HG03280 (cell line): ENCODE results near the gene PI4K2A.

Experiments used
- ATAC-seq: cut with Tn5 transposase; IDR thresholded peaks from one replicate; pipeline ENCODE4 v1.9.1; 2021; ENCODE audit warnings: mild to moderate bottlenecking, moderate library complexity; ENCODE audit not compliant: unreplicated experiment

Gene PI4K2A

GRCh38 chr10:97703398-97704067 lies 63.1 kb downstream of the PI4K2A start:
- ATAC-seq: no peak

- no peak for ATAC-seq
These were observed 63.9 kb downstream of the PI4K2A start for GRCh38 chr10:97704341-97704740.

GRCh38 chr10:97705006-97705670 lies 64.7 kb downstream of the PI4K2A start:
- no peak for ATAC-seq

GRCh38 chr10:97707134-97707861 lies 66.8 kb downstream of the PI4K2A start:
- ATAC-seq: no peak

GRCh38 chr10:97708167-97708566 lies 67.7 kb downstream of the PI4K2A start:
- no peak for ATAC-seq

- ATAC-seq: no peak
These were observed 68.8 kb downstream of the PI4K2A start for GRCh38 chr10:97708976-97709946.

- ATAC-seq: no peak
These were observed 71.4 kb downstream of the PI4K2A start for GRCh38 chr10:97711640-97712572.

DNA sequence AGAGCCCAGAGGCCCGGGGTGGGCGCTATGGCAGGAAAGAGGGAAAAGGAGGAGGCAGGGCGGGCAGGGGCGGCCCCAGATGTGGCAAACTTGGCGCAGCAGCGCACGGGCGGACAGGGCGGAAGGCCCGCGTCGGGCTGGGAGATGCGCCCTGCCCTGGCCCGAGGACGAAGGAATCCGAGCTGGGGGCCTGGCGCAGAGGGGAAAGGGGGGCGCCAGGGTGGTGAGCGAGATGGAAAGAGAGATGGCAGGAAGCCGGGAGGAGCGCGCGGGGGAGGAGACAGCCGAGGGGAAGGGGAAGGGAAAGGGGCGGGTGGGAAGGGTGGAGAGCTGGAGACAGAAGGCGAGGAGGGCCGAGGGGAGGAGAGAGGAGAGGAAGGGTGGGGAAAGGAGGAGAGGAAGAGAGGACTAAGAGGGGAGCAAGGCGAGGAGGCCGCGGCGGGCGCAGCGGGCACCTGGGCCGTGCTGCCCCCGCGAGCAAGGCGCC lies 72.9 kb downstream of the PI4K2A start, which contains the start of gene MARVELD1:
Gene MARVELD1, plus strand, starts transcription at position 392 of the 487 bp plus-strand sequence. CDS start 147 bp downstream, outside the sequence.
- no peak for ATAC-seq

DNA sequence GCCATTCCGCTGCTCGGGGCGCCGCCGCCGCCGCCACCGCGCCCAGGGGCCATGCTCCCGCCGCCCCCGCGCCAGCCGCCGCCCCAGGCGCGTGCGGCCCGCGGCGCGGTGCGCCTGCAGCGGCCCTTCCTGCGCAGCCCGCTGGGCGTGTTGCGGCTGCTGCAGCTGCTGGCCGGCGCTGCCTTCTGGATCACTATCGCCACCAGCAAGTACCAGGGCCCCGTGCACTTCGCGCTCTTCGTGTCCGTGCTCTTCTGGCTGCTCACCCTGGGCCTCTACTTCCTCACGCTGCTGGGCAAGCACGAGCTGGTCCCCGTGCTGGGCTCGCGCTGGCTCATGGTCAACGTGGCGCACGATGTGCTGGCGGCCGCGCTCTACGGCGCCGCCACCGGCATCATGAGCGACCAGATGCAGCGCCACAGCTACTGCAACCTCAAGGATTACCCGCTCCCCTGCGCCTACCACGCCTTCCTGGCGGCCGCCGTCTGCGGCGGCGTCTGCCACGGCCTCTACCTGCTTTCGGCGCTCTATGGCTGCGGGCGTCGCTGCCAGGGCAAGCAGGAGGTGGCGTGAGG lies 73.4 kb downstream of the PI4K2A start:
- ATAC-seq: peak; percentile 71

DNA sequence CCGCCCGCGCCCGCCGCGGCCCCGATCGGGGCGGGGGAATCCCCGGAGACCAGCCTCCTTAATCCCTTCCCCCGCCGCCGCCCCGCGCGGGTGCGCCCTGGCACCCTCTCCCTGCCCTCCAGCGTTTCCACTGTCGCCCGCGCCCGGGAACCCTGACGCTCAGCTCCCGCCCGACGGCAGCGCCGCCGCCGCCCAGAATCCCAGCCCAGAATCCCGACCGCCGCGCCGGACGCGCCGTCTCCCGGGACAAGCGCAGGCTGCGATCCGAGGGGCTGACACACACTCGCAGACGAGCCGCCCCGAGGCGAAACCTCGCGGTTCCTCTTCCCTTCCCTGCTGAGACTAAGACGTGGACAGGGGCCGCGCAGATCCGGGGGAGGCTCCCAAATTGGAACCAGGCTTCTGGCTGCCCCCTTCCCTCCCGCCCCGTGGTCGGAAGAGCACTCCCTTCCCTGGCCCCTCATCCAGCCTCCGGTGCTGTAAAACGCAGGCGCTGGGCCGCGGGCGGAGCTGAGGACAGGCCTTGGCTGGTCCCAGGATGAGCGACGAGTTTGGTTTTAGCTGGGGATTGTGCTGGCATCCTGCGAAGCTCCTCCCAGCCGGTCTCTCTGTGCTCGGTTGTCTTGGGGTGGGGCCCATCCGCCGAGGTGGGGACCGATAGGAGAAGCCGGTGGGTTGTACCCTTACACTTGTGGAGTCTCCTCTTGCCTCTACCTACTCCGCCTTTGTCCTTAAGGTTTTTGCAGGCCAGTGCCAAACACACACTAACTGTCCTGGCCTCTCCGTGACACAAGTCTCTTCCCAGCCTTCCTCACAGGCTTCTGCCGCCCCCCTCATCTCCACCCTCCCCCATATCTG lies 74.2 kb downstream of the PI4K2A start:
- peak; percentile 41 for ATAC-seq

DNA sequence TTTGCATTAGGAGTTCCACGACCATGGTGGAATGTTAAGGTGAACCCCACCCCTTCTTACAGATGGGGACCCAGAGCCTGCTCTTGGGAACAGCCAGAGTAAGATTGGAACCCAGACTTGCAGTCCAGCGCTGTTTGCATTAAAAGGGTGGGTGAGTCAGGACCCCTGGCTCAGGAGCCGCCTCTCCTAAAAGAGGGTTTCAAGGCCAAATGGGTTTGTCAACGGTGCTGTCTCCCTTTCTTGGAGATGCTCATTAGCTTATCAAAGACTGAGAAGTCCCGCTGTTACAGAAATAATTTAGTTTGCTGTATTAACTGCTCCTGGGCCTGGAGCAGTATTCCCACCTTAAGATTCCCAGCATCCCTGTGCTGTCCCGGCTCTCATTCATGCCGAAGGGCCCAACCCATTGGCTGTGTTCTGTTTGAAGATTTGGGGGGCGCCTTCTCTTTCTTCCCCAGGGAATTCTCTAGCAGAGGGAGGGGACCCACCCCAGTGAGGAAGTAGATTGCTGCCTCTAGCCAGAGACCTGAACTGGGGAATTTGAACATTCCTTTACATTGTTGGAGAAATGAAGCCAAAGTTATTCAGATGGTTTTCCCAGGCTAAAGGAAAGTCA lies 74.9 kb downstream of the PI4K2A start:
- ATAC-seq: no peak

DNA sequence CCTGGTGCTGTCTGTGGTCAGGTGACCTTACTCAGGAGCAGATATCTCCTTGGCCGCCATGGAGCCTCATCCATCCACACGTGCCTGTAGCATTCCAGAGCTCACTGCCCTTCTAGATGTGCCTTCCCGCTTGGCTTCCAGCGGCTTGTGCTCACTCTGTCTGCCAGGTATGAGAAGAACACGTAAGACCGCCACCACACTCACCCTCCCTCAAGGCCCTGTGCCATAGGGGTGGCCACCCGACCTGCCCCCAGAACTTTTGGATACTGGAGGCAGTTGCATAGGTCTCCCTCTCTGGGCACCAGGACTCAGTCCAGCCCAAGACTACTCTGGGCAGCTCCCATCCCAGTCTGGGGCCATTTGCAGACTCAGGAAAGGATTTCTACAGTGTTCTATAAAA lies 77.2 kb downstream of the PI4K2A start:
- no peak for ATAC-seq

- ATAC-seq: no peak
These were observed 77.7 kb downstream of the PI4K2A start for GRCh38 chr10:97718178-97718577.

DNA sequence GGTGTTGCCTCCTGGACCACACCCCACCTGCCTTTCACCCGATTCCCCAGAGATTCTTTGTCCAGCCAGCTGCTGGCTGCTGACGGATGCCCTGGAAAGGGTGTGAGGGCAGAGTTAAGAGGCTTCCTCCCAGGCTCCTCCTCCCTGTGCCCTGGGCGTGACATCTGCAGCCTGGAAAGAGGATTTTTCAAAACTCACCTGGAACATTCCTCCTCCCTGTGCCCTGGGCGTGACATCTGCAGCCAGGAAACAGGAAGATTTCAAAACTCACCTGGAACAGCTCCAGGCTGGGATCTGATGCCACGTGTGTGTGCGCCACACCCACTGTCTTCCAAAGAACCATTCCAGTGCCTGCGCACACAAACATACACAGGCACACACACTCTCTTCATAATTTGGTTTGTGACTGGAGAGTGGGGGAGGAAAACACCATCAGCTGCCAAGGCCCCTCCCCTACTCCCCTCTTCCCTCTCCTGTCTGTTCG lies 78.2 kb downstream of the PI4K2A start:
- ATAC-seq: no peak

GRCh38 chr10:97719602-97720001 lies 79.1 kb downstream of the PI4K2A start:
- ATAC-seq: no peak

GRCh38 chr10:97721871-97722780 lies 81.7 kb downstream of the PI4K2A start:
- ATAC-seq: no peak

DNA sequence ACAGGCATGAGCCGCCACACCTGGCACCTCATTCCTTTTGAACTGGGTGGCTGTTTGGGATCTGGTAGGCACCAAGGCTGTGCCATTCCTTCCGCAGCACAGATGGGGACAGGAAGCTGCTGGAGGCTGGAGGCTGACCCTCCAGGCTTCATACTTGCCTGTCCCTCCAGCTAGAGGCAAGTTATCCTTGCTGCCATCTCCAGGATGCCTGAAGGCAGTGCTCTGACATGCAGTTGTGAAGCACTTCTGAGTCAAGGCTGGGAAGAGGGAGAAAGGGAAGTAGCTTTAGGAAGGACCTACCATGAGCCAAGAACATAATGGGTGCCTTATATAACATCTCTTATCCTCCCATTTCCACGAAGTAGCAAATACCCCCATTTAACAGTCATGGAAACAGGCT lies 82.5 kb downstream of the PI4K2A start:
- ATAC-seq: no peak
